Daoy (cell line): ENCODE results near the gene ACADS. TPM values are rescaled to one million over a fixed set of nuclear protein-coding genes. Genes with fewer than 3 reads are reported as not detected.

Source experiments
- total RNA-seq: library from RNA; depleted of rRNA; stranded (reverse); fragments of >200 nt; shearing (Covaris generic); gene quantifications from 2 replicates; pipeline ENCODE4 v1.2.3, GENCODE V29; 2014; rRNA removed

Gene ACADS
- total RNA-seq, 1 experiment from 2014 or later: 10.9 TPM

Other genes with a start within 250 kb of the ACADS start
- gene DYNLL1, start 229.7 kb upstream of the ACADS start, total RNA-seq: 483 and 582 TPM in 2 replicates
- gene COQ5, start 196.7 kb upstream of the ACADS start, total RNA-seq: 55.1 and 67.4 TPM in 2 replicates
- 74.5 and 92.7 TPM in 2 replicates for gene RNF10, start 191.5 kb upstream of the ACADS start, total RNA-seq
- 96.2 and 96.8 TPM in 2 replicates for gene POP5, start 144.4 kb upstream of the ACADS start, total RNA-seq
- 0.17 TPM in 1 of 2 replicates, not detected in the other for gene CABP1, start 85.2 kb upstream of the ACADS start, total RNA-seq
- 93.7 and 108 TPM in 2 replicates for gene MLEC, start 38.7 kb upstream of the ACADS start, total RNA-seq
- gene UNC119B, start 15.4 kb upstream of the ACADS start, total RNA-seq: 11.2 and 15.0 TPM in 2 replicates
- 5.4 and 7.1 TPM in 2 replicates for gene SPPL3, start 178.5 kb downstream of the ACADS start, total RNA-seq